Measurements from ENCODE around the gene MUL1. TPM values are rescaled to one million over a fixed set of nuclear protein-coding genes. Genes with fewer than 3 reads are reported as not detected.

Gene MUL1
- total RNA-seq, 4 donors from 2014 or later: 22.1 to 36.4 (median 27.1) TPM

- ATAC-seq (ENCODE audit: low FRiP score) (no peak), DNase-seq (ENCODE audit: low spot score) (no peak)
- no peak for TF ChIP-seq CTCF (IDR thresholded peaks at IDR 0.05)
Observed at GRCh38 chr1:20492751-20493150, 15.2 kb downstream of the MUL1 start.

GRCh38 chr1:20491866-20492265 is 16.1 kb downstream of the MUL1 start:
- no peak for TF ChIP-seq CTCF (IDR thresholded peaks at IDR 0.05)
- no peak for ATAC-seq (ENCODE audit: low FRiP score)
- no peak for DNase-seq (ENCODE audit: low spot score)

- ATAC-seq (ENCODE audit: low FRiP score) (no peak), DNase-seq (ENCODE audit: low spot score) (no peak)
- no peak for TF ChIP-seq CTCF (IDR thresholded peaks at IDR 0.05)
Observed at GRCh38 chr1:20491178-20491577, 16.8 kb downstream of the MUL1 start.

- TF ChIP-seq CTCF (IDR thresholded peaks at IDR 0.05): no peak
- ATAC-seq (ENCODE audit: low FRiP score): no peak
- DNase-seq (ENCODE audit: low spot score): no peak
Observed at GRCh38 chr1:20487236-20487590, 20.7 kb downstream of the MUL1 start.

DNA sequence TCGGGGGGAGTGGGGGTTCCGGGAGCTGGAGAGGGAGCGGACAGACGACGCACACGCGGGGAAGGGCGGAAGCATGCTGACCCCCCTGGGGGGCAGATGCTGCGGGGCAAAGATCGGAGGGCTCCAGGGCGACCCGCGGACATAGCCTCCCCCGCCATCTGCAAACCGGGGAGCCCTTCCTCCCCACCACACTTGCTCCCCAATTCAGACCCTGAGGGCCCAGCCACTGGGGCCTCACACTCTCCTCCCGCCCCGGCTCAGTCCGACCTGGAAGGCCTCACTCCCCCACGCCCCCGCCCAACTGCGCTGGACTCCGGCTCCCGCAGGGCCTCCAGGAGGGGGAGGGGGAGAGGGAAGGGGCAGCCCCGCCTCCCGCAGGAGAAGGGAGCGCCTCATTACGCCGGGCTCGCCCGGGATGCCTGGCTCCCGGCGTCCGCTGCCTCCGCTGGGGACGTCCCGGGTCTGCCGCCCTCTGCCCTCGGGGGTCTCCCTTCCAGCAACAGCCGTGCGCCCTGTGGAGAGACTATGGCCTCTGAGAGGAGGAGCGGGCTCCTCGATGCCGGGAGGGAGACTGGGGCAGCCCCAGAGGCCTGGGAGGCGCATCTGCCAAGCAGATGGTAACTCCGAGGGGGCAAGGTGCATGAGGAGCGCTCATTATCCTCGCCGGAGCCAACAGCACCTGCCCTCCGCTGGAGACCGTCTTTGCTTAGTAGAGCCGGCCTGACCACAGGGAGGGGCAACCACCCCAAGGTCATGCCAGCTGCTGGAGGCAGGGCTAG is 21.3 kb downstream of the MUL1 start:
- no peak for TF ChIP-seq CTCF (IDR thresholded peaks at IDR 0.05)
- ATAC-seq (ENCODE audit: low FRiP score): peak; percentile 71
- peak; percentile 38 for DNase-seq (ENCODE audit: low spot score)

DNA sequence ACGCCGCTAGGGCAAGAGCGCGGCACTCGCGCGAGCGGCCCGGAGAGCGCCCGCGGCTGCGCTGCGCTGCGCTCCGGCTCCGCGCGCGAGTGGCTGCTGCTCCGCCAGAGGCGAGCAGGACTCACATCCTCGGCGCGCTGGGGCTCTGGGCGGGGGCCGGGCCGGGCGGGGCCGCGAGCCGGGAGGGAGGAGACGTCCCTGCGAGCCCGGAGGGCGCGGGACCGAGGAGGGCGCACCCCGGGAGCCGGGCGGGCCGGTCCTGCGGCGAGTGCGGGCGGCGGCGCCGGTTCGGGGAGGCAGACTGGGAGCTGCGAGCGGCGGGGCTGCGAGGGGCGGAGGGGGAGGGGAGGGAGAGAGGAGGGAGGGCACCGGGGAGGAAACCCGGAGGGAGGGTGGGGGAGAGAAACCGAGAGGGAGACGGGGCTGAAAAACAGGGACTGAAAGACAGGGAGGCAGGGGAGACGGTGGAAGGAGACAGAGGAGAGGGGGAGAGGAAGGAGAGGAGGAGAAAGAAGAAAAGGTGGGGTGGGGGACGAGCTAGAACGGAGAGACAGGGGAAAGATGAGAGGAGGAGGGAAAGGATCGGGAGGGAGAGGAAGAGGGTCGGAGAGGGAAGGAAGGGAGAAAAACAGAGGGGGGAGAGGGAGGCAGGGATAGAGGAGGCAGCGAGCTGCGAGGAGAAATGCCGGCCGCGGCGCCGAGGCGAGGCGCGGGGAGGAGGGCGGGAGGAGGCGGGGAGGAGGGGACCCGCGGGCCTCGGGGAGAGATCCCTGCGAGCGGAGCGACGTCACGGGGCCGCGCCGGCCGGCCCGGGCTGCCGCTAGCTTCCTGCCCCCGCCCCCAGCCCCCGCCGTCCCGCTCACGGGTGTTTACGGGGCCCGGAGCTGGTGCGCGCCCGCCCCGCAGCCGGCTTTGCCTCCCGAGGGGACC is 22.2 kb downstream of the MUL1 start, which contains the start of gene CAMK2N1:
TSS of gene CAMK2N1 (minus strand) at position 684 of the 930 bp plus-strand sequence. CDS start 831 bp downstream, outside the sequence.
- no peak for TF ChIP-seq CTCF (IDR thresholded peaks at IDR 0.05)
- DNase-seq (ENCODE audit: low spot score): no peak
- ATAC-seq (ENCODE audit: low FRiP score): peak; percentile 56

Measured in omental fat pad (tissue), 4 donors.